Activated CD4-positive, alpha-beta memory T cell treated with anti-CD3 and anti-CD28 coated beads for 36 hours (primary cell): ENCODE data around the gene HMGCLL1. TPM values are rescaled to one million over a fixed set of nuclear protein-coding genes. Genes with fewer than 3 reads are reported as not detected.

Source experiments
- CTCF ChIA-PET: fragments of 350-600 bp; sonication (Branson Sonifier 250); formaldehyde crosslinking; loops from one replicate; lab custom pipeline; 2021; ENCODE audit warnings: antibody characterized with exemption, inconsistent platforms; lab: Charles Lee
- POLR2A ChIA-PET: fragments of 350-600 bp; sonication (Branson Sonifier 250); formaldehyde crosslinking; loops from one replicate; lab custom pipeline; 2021; ENCODE audit warnings: antibody characterized with exemption; lab: Charles Lee
- DNase-seq: peaks from one replicate; pipeline ENCODE4 v3.0.0-alpha.2; 2020
- H3K27ac Mint-ChIP-seq: one replicate; pipeline ENCODE4 v1.8.0; 2021; ENCODE audit warnings: mixed read lengths
- H3K27me3 Mint-ChIP-seq: one replicate; pipeline ENCODE4 v1.8.0; 2021; ENCODE audit warnings: mixed read lengths
- H3K36me3 Mint-ChIP-seq: one replicate; pipeline ENCODE4 v1.8.0; 2021; ENCODE audit warnings: mixed read lengths
- H3K4me1 Mint-ChIP-seq: one replicate; pipeline ENCODE4 v1.8.0; 2021; ENCODE audit warnings: low read depth, mixed read lengths
- H3K4me3 Mint-ChIP-seq: one replicate; pipeline ENCODE4 v1.8.0; 2021; ENCODE audit warnings: mild to moderate bottlenecking, mixed read lengths
- H3K9me3 Mint-ChIP-seq: one replicate; pipeline ENCODE4 v1.8.0; 2021; ENCODE audit warnings: mixed read lengths
- intact Hi-C: fragments of 100-400 bp; cut with micrococcal nuclease; formaldehyde crosslinking; loops from one replicate; pipeline ENCODE4 v1.15.1; 2023
- total RNA-seq, 2 experiments: library from RNA; stranded (reverse); gene quantifications; one replicate each; pipeline ENCODE4 v1.2.3, GENCODE V29; 2021

Gene HMGCLL1
- total RNA-seq, 2 experiments from 2014 or later = not detected

GRCh38 chr6:55423933-55424332 lies 155.1 kb downstream of the HMGCLL1 start:
- no peaks in the 10 kb centered on the region for H3K27me3 Mint-ChIP-seq
- H3K4me1 Mint-ChIP-seq = no peaks in the 10 kb centered on the region
- no peaks in the 10 kb centered on the region for H3K36me3 Mint-ChIP-seq
- peaks cover 12% of the 10 kb centered on the region for H3K9me3 Mint-ChIP-seq
- intact Hi-C loops = no loop called here
- no peak overlapping the region for H3K4me3 Mint-ChIP-seq
- H3K27ac Mint-ChIP-seq = no peak overlapping the region
- DNase-seq = no peak
- ChIA-PET CTCF (no interaction called here), POLR2A (no interaction called here)

- Mint-ChIP-seq H3K9me3 (peaks cover 29% of the 10 kb centered on the region), H3K4me3 (no peak overlapping the region), H3K27me3 (no peaks in the 10 kb centered on the region), H3K4me1 (no peaks in the 10 kb centered on the region), H3K36me3 (no peaks in the 10 kb centered on the region), H3K27ac (no peak overlapping the region)
- POLR2A ChIA-PET = no interaction called here
- DNase-seq = no peak
- intact Hi-C loops = no loop called here
- CTCF ChIA-PET = no interaction called here
These were observed 168.3 kb downstream of the HMGCLL1 start for GRCh38 chr6:55410674-55411073.

GRCh38 chr6:55405474-55406235 lies 173.3 kb downstream of the HMGCLL1 start:
- POLR2A ChIA-PET = no interaction called here

GRCh38 chr6:55399351-55399750 lies 179.6 kb downstream of the HMGCLL1 start:
- no peaks in the 10 kb centered on the region for H3K36me3 Mint-ChIP-seq
- H3K4me1 Mint-ChIP-seq = no peaks in the 10 kb centered on the region
- no peak for DNase-seq
- peaks cover 4% of the 10 kb centered on the region for H3K9me3 Mint-ChIP-seq
- H3K4me3 Mint-ChIP-seq = no peak overlapping the region
- no peaks in the 10 kb centered on the region for H3K27me3 Mint-ChIP-seq
- H3K27ac Mint-ChIP-seq = no peak overlapping the region
- POLR2A ChIA-PET = no interaction called here
- intact Hi-C loops = no loop called here
- CTCF ChIA-PET = no interaction called here

More at GRCh38 chr6:55405474-55406235, 173.3 kb downstream of the HMGCLL1 start:
- Mint-ChIP-seq H3K36me3 (no peaks in the 10 kb centered on the region), H3K4me3 (no peak overlapping the region), H3K27ac (no peak overlapping the region), H3K9me3 (peaks cover 6% of the 10 kb centered on the region), H3K27me3 (no peaks in the 10 kb centered on the region), H3K4me1 (no peaks in the 10 kb centered on the region)
- DNase-seq = no peak
- intact Hi-C loops = no loop called here
- CTCF ChIA-PET = no interaction called here

- H3K27me3 Mint-ChIP-seq = no peaks in the 10 kb centered on the region
These were observed 181.0 kb downstream of the HMGCLL1 start for GRCh38 chr6:55397986-55398385.

GRCh38 chr6:55395871-55396270 lies 183.1 kb downstream of the HMGCLL1 start:
- DNase-seq = no peak
- ChIA-PET CTCF (no interaction called here), POLR2A (no interaction called here)
- Mint-ChIP-seq H3K27ac (no peak overlapping the region), H3K4me3 (no peak overlapping the region), H3K36me3 (no peaks in the 10 kb centered on the region), H3K9me3 (peaks cover 11% of the 10 kb centered on the region), H3K27me3 (no peaks in the 10 kb centered on the region), H3K4me1 (no peaks in the 10 kb centered on the region)
- intact Hi-C loops = no loop called here

More at GRCh38 chr6:55397986-55398385, 181.0 kb downstream of the HMGCLL1 start:
- Mint-ChIP-seq H3K27ac (no peak overlapping the region), H3K4me3 (no peak overlapping the region), H3K36me3 (no peaks in the 10 kb centered on the region), H3K4me1 (no peaks in the 10 kb centered on the region), H3K9me3 (peaks cover 7% of the 10 kb centered on the region)
- POLR2A ChIA-PET = no interaction called here
- intact Hi-C loops = no loop called here
- CTCF ChIA-PET = no interaction called here
- DNase-seq = no peak

- Mint-ChIP-seq H3K4me1 (no peaks in the 10 kb centered on the region), H3K4me3 (no peak overlapping the region), H3K27me3 (no peaks in the 10 kb centered on the region), H3K27ac (no peak overlapping the region), H3K36me3 (no peaks in the 10 kb centered on the region), H3K9me3 (peaks cover 15% of the 10 kb centered on the region)
- intact Hi-C loops = no loop called here
- CTCF ChIA-PET = no interaction called here
- DNase-seq = no peak
- POLR2A ChIA-PET = no interaction called here
These were observed 190.8 kb downstream of the HMGCLL1 start for GRCh38 chr6:55388211-55388610.
